B cell (primary cell): ENCODE measurements around the gene CATSPERE. TPM values are rescaled to one million over a fixed set of nuclear protein-coding genes. Genes with fewer than 3 reads are reported as not detected.
"Not testable (repeated sequence)": the region's sequence is repeated elsewhere in the genome, so short reads cannot be mapped to it uniquely, and the experiment has no call there.

Experiments used
- ATAC-seq: fragments of 200-7000 bp; cut with Tn5 transposase; one replicate; pipeline ENCODE4 v1.10.0; 2021; ENCODE audit warnings: low read depth, mild to moderate bottlenecking, moderate number of reproducible peaks, moderate library complexity
- CTCF ChIA-PET: fragments of 350-600 bp; sonication (Branson Sonifier 250); formaldehyde crosslinking; loops from one replicate; lab custom pipeline; 2021; ENCODE audit warnings: antibody characterized with exemption, inconsistent platforms; lab: Charles Lee
- POLR2A ChIA-PET: fragments of 350-600 bp; sonication (Branson Sonifier 250); formaldehyde crosslinking; loops from one replicate; lab custom pipeline; 2021; ENCODE audit warnings: antibody characterized with exemption; lab: Charles Lee
- DNase-seq: peaks from one replicate; pipeline ENCODE4 v3.0.0; 2013
- H2AFZ ChIP-seq: 2 replicates; pipeline ENCODE4 v1.6.1; 2012; ENCODE audit warnings: mild to moderate bottlenecking, low read depth, low read length; ENCODE audit not compliant: insufficient read depth, poor library complexity, severe bottlenecking
- H3K27ac ChIP-seq, 2 donors: 1 replicate in 1 of 2; 2 replicates in 1 of 2; pipeline ENCODE4 v1.5.1; 2012 to 2013; ENCODE audit warnings: low read length in 2 of 2, mild to moderate bottlenecking in 2 of 2, moderate library complexity in 1 of 2
- H3K27me3 ChIP-seq, 4 experiments: fragments of 200-600 bp in 1 of 4; sonication (generic) in 1 of 4; replicated peaks in 1 of 4; 1 replicate in 2 of 4; 2 replicates in 2 of 4; pipeline versions ENCODE4 v1.6.1 to v1.7.0; 2013 to 2016; ENCODE audit warnings: low read length in 3 of 4, mild to moderate bottlenecking in 2 of 4, mixed read lengths in 1 of 4, moderate library complexity in 1 of 4; ENCODE audit not compliant: insufficient read depth in 4 of 4, control insufficient read depth in 3 of 4; ENCODE audit errors: control extremely low read depth in 1 of 4
- H3K36me3 ChIP-seq, 2 experiments: replicated peaks in 1 of 2; 1 replicate in 1 of 2; 2 replicates in 1 of 2; pipeline versions ENCODE4 v1.6.1 to v1.7.1; 2013; ENCODE audit warnings: low read length in 1 of 2; ENCODE audit not compliant: insufficient read depth in 2 of 2, control insufficient read depth in 1 of 2; ENCODE audit errors: control extremely low read depth in 1 of 2, extremely low read depth in 1 of 2
- H3K4me1 ChIP-seq, 2 donors: fragments of 200-600 bp in 1 of 2; sonication (generic) in 1 of 2; 1 replicate in 1 of 2; 2 replicates in 1 of 2; pipeline versions ENCODE4 v1.5.1 to v1.6.1; 2013 to 2017; ENCODE audit warnings: low read length in 2 of 2; ENCODE audit not compliant: control insufficient read depth in 2 of 2, insufficient read depth in 2 of 2
- H3K4me2 ChIP-seq: replicated peaks from 2 replicates; pipeline ENCODE3; 2012; ENCODE audit warnings: mild to moderate bottlenecking, low read depth, low read length; ENCODE audit not compliant: poor library complexity, severe bottlenecking
- H3K4me3 ChIP-seq, 5 experiments: fragments of 200-600 bp in 1 of 5; sonication (generic) in 1 of 5; 1 replicate in 3 of 5; 2 replicates in 2 of 5; pipeline versions ENCODE4 v1.5.1 to v1.7.0; 2011 to 2016; ENCODE audit warnings: low read length in 4 of 5, mild to moderate bottlenecking in 4 of 5, low read depth in 2 of 5, control low read depth in 1 of 5, moderate library complexity in 1 of 5; ENCODE audit not compliant: insufficient read depth in 1 of 5; ENCODE audit errors: control extremely low read depth in 1 of 5, extremely low read depth in 1 of 5
- H3K79me2 ChIP-seq: fragments of 200-600 bp; sonication (generic); one replicate; pipeline ENCODE4 v1.6.0; 2016; ENCODE audit warnings: low read length; ENCODE audit not compliant: control insufficient read depth, insufficient read depth
- H3K9ac ChIP-seq: fragments of 200-600 bp; sonication (generic); 2 replicates; pipeline ENCODE4 v1.6.1; 2017; ENCODE audit warnings: mild to moderate bottlenecking, low read length, moderate library complexity
- H3K9me3 ChIP-seq, 3 donors: one replicate each; pipeline versions ENCODE4 v1.6.1 to v1.7.1; 2013; ENCODE audit warnings: low read length in 2 of 3; ENCODE audit not compliant: control insufficient read depth in 2 of 3, insufficient read depth in 1 of 3; ENCODE audit errors: control extremely low read depth in 1 of 3
- H4K20me1 ChIP-seq: 2 replicates; pipeline ENCODE4 v1.6.0; 2012; ENCODE audit warnings: mild to moderate bottlenecking, low read length; ENCODE audit not compliant: insufficient read depth, control insufficient read depth, poor library complexity, severe bottlenecking
- H3K27ac Mint-ChIP-seq: one replicate; pipeline ENCODE4 v1.8.0; 2021; ENCODE audit warnings: mixed read lengths
- H3K27me3 Mint-ChIP-seq: one replicate; pipeline ENCODE4 v1.8.0; 2021; ENCODE audit warnings: mixed read lengths
- H3K4me1 Mint-ChIP-seq: one replicate; pipeline ENCODE4 v1.8.0; 2021; ENCODE audit warnings: mixed read lengths
- H3K4me3 Mint-ChIP-seq: one replicate; pipeline ENCODE4 v1.8.0; 2021; ENCODE audit warnings: mixed read lengths
- H3K9me3 Mint-ChIP-seq: one replicate; pipeline ENCODE4 v1.8.0; 2022; ENCODE audit warnings: mixed read lengths; ENCODE audit not compliant: insufficient read depth
- EZH2 ChIP-seq: IDR thresholded peaks from 2 replicates; pipeline ENCODE4 v1.6.1; 2012; ENCODE audit warnings: borderline replicate concordance, low read depth, mild to moderate bottlenecking, moderate library complexity, low read length; ENCODE audit not compliant: insufficient read depth, poor library complexity, severe bottlenecking
- WGBS: methylation state at CpG from one replicate; pipeline ENCODE4 v1.1.5; 2013; ENCODE audit warnings: missing lambda C conversion rate; ENCODE audit not compliant: insufficient coverage; 5-methylcytosine and 5-hydroxymethylcytosine counted together
- intact Hi-C: fragments of 100-400 bp; cut with micrococcal nuclease; formaldehyde crosslinking; loops from one replicate; pipeline ENCODE4 v1.10.0; 2022
- polyA plus RNA-seq: library from polyadenylated mRNA; depleted of rRNA; stranded (reverse); fragments of >200 nt; gene quantifications from 2 replicates; pipeline ENCODE4 v1.2.3, GENCODE V29; 2012
- total RNA-seq, 2 donors: library from RNA; stranded (reverse); fragments of 120-200 nt in 1 of 2; gene quantifications; 1 replicate in 1 of 2; 2 replicates in 1 of 2; pipeline versions ENCODE4 v1.2.3 to v1.2.4, GENCODE V29; 2013 to 2022
- TF ChIP-seq, protein P1 (sequence below): fragments of 200-600 bp; IDR thresholded peaks from one replicate; pipeline ENCODE4 v1.8.0; 2022; ENCODE audit warnings: antibody characterized with exemption, mild to moderate bottlenecking

CATSPERE gene
- total and polyA plus RNA-seq, 2 donors (not counting 1 experiment from before 2014, with no cell fraction given): 0.82 to 3.1 TPM

- no peak for TF ChIP-seq EZH2
- TF ChIP-seq, protein P1, sequence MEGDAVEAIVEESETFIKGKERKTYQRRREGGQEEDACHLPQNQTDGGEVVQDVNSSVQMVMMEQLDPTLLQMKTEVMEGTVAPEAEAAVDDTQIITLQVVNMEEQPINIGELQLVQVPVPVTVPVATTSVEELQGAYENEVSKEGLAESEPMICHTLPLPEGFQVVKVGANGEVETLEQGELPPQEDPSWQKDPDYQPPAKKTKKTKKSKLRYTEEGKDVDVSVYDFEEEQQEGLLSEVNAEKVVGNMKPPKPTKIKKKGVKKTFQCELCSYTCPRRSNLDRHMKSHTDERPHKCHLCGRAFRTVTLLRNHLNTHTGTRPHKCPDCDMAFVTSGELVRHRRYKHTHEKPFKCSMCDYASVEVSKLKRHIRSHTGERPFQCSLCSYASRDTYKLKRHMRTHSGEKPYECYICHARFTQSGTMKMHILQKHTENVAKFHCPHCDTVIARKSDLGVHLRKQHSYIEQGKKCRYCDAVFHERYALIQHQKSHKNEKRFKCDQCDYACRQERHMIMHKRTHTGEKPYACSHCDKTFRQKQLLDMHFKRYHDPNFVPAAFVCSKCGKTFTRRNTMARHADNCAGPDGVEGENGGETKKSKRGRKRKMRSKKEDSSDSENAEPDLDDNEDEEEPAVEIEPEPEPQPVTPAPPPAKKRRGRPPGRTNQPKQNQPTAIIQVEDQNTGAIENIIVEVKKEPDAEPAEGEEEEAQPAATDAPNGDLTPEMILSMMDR: no peak
- POLR2A ChIA-PET: no interaction called here
These were observed 217.6 kb downstream of the CATSPERE start for GRCh38 chr1:244678697-244679096.

GRCh38 chr1:244680667-244681066, 219.6 kb downstream of the CATSPERE start:
- intact Hi-C loops: no loop called here

More at GRCh38 chr1:244678697-244679096, 217.6 kb downstream of the CATSPERE start:
- DNase-seq (no peak), ATAC-seq (no peak)
- Mint-ChIP-seq H3K27ac (no peak overlapping the region), H3K4me1 (peaks cover 16% of the 10 kb centered on the region), H3K4me3 (no peak overlapping the region), H3K9me3 (no peaks in the 10 kb centered on the region), H3K27me3 (no peaks in the 10 kb centered on the region)
- Histone ChIP-seq H3K4me1 (no peaks in the 10 kb centered on the region), H3K27ac (no peak overlapping the region), H4K20me1 (peaks cover 34% of the 10 kb centered on the region), H3K9ac (no peak overlapping the region), H3K4me3 (no peak overlapping the region), H3K36me3 (peaks cover 4 to 17% of the 10 kb centered on the region in 2 experiments), H2AFZ (no peak overlapping the region), H3K4me2 (no peak overlapping the region), H3K9me3 (no peaks in the 10 kb centered on the region), H3K27me3 (no peaks in the 10 kb centered on the region), H3K79me2 (peaks cover 64% of the 10 kb centered on the region)
- 95% methylated on average over 2 of the region's 6 CpGs for WGBS
- CTCF ChIA-PET: no interaction called here
- intact Hi-C loops: no loop called here

DNA sequence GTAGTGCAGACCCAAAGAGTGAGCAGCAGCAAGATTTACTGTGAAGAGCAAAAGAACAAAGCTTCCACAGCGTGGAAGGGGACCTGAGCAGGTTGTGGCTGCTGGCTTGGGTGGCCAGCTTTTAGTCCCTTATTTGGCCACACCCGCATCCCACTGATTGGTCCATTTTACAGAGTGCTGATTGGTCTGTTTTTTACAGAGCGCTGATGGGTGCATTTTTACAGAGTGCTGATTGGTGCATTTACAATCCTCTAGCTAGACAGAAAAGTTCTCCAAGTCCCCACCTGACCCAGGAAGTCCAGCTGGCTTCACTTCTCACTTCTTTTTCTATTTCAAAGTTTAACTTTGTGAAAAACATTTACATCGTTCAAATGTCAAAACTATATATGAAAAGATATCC, 221.0 kb downstream of the CATSPERE start:
- peaks cover 61% of the 10 kb centered on the region for H3K79me2 ChIP-seq
- H2AFZ ChIP-seq, H3K4me2 ChIP-seq, H3K27me3 ChIP-seq, H3K4me3 Mint-ChIP-seq, H3K9me3 ChIP-seq, DNase-seq, intact Hi-C loops, ATAC-seq, H3K27me3 Mint-ChIP-seq, H3K4me3 ChIP-seq, H3K27ac Mint-ChIP-seq, H3K4me1 ChIP-seq, CTCF ChIA-PET, H3K9ac ChIP-seq, H3K9me3 Mint-ChIP-seq, H3K27ac ChIP-seq, POLR2A ChIA-PET: not testable (repeated sequence)
- peaks cover 6 to 20% of the 10 kb centered on the region in 2 experiments for H3K36me3 ChIP-seq
- peaks cover 10% of the 10 kb centered on the region for H3K4me1 Mint-ChIP-seq
- 100% methylated on average over 3 of the region's 4 CpGs for WGBS
- H4K20me1 ChIP-seq: peaks cover 34% of the 10 kb centered on the region

More at GRCh38 chr1:244680667-244681066, 219.6 kb downstream of the CATSPERE start:
- Mint-ChIP-seq H3K9me3 (no peaks in the 10 kb centered on the region), H3K4me1 (peaks cover 14% of the 10 kb centered on the region), H3K27me3 (no peaks in the 10 kb centered on the region), H3K4me3 (no peak overlapping the region), H3K27ac (no peak overlapping the region)
- no peak overlapping the region for H3K4me3 ChIP-seq
- no peaks in the 10 kb centered on the region for H3K9me3 ChIP-seq
- H2AFZ ChIP-seq: no peak overlapping the region
- DNase-seq: no peak
- no peaks in the 10 kb centered on the region for H3K27me3 ChIP-seq
- no peak for ATAC-seq
- peaks cover 4 to 17% of the 10 kb centered on the region in 2 experiments for H3K36me3 ChIP-seq
- WGBS: no CpG with 5 or more reads among the region's 1 CpG
- POLR2A ChIA-PET: no interaction called here
- no peak overlapping the region for H3K27ac ChIP-seq
- no peaks in the 10 kb centered on the region for H3K4me1 ChIP-seq
- peaks cover 34% of the 10 kb centered on the region for H4K20me1 ChIP-seq
- no peak overlapping the region for H3K9ac ChIP-seq
- no peak overlapping the region for H3K4me2 ChIP-seq
- CTCF ChIA-PET: interaction anchor here (0.7 kb wide), 1 partner anchor 9 kb away, joined by 3 read pairs; no protein-coding TSS in a partner anchor
- TF ChIP-seq, protein P1: no peak
- TF ChIP-seq EZH2: no peak
- peaks cover 66% of the 10 kb centered on the region for H3K79me2 ChIP-seq
